Measurements from ENCODE around the gene ILDR1. TPM values are rescaled to one million over a fixed set of nuclear protein-coding genes. Genes with fewer than 3 reads are reported as not detected.

ILDR1 gene
- total and polyA plus RNA-seq, 9 donors: 0.48 to 3.0 (median 0.80) TPM; not detected in 3

DNA sequence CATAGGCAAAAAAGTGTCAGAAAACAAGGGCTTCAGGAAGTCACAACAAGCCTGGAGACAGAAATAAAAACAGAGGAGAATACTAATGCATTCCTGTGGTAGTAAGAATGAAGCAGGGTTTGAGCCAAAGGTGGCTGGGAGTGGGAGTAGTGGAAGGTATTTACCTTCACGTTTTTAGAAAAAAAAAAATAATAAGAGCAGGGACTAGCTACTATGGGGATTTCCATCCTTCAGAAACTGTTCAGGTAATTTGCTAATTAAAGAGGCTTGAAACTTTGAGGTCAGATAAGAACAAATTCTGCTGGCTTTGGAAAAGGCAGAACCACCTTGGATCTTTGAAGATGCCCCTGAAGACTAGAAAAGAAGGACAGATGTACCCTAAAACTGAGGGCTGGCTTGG is 18.4 kb downstream of the ILDR1 start:
- TF ChIP-seq EP300 (IDR thresholded peaks at IDR 0.05): no peak
- no peak for TF ChIP-seq POLR2A (IDR thresholded peaks at IDR 0.05)
- TF ChIP-seq, protein P1, sequence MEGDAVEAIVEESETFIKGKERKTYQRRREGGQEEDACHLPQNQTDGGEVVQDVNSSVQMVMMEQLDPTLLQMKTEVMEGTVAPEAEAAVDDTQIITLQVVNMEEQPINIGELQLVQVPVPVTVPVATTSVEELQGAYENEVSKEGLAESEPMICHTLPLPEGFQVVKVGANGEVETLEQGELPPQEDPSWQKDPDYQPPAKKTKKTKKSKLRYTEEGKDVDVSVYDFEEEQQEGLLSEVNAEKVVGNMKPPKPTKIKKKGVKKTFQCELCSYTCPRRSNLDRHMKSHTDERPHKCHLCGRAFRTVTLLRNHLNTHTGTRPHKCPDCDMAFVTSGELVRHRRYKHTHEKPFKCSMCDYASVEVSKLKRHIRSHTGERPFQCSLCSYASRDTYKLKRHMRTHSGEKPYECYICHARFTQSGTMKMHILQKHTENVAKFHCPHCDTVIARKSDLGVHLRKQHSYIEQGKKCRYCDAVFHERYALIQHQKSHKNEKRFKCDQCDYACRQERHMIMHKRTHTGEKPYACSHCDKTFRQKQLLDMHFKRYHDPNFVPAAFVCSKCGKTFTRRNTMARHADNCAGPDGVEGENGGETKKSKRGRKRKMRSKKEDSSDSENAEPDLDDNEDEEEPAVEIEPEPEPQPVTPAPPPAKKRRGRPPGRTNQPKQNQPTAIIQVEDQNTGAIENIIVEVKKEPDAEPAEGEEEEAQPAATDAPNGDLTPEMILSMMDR (IDR thresholded peaks at IDR 0.05): no peak
- H3K27ac ChIP-seq: no peak overlapping the region
- H3K36me3 ChIP-seq: no peaks in the 10 kb centered on the region
- intact Hi-C loops (cut with DNase I): no loop called here
- 0% methylated on average over 1 of the region's 1 CpG for WGBS, 3 donors
- no peaks in the 10 kb centered on the region for H3K9me3 ChIP-seq
- no peaks in the 10 kb centered on the region for H3K27me3 ChIP-seq
- no peak overlapping the region for H3K4me3 ChIP-seq
- H3K4me1 ChIP-seq (ENCODE audit: insufficient read depth): no peaks in the 10 kb centered on the region
- DNase-seq: no peak

DNA sequence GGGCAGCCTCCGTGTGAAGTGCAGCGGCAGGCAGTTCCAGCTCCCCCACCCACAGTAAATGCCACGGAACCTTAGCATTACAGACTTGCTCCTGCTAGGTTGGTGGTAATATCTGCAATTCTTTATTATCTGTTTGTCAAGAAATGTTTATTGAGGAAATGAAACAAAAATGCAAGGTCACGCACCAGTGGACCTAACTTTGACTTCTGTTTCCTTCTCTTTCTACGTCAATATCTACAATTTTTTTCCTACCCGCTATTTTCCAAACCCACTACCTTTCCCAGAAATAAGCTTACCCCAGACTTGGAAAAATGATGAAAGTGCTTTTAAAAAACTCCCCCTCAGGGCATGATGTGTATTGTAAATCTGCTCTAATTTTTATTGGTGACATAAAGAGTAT is 18.9 kb downstream of the ILDR1 start:
- intact Hi-C loops (cut with DNase I): no loop called here
- no peak for DNase-seq
- Histone ChIP-seq H3K9me3 (no peaks in the 10 kb centered on the region), H3K27ac (no peak overlapping the region), H3K4me1 (ENCODE audit: insufficient read depth) (no peaks in the 10 kb centered on the region), H3K36me3 (no peaks in the 10 kb centered on the region), H3K4me3 (no peak overlapping the region), H3K27me3 (no peaks in the 10 kb centered on the region)
- TF ChIP-seq, protein P1 (IDR thresholded peaks at IDR 0.05): no peak
- TF ChIP-seq POLR2A (IDR thresholded peaks at IDR 0.05) (no peak), EP300 (IDR thresholded peaks at IDR 0.05) (no peak)
- WGBS, 3 donors: 11 to 26% (median 16%) methylated on average over 6 of the region's 6 CpGs

DNA sequence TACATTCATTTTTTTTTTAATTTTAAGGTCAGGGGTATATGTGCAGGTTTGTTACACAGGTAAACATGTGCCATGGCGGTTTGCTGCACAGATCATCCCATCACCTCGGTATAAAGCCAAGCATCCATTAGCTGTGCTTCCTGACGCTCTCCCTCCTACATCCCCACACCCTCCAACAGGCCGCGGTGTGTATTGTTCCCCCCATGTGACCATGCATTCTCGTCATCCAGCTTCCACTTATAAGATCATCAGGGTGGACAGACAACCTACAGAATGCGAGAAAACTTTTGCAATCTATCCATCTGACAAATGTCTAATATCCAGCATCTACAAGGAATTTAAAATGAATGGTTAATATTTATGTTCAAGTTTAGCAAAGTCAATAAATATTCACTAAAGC is 19.4 kb downstream of the ILDR1 start:
- TF ChIP-seq, protein P1 (IDR thresholded peaks at IDR 0.05): no peak
- Histone ChIP-seq H3K27ac (no peak overlapping the region), H3K9me3 (no peaks in the 10 kb centered on the region), H3K4me3 (no peak overlapping the region), H3K27me3 (no peaks in the 10 kb centered on the region), H3K4me1 (ENCODE audit: insufficient read depth) (no peaks in the 10 kb centered on the region), H3K36me3 (no peaks in the 10 kb centered on the region)
- intact Hi-C loops (cut with DNase I): no loop called here
- 76 to 86% (median 83%) methylated on average over 7 of the region's 7 CpGs for WGBS, 3 donors
- no peak for DNase-seq

DNA sequence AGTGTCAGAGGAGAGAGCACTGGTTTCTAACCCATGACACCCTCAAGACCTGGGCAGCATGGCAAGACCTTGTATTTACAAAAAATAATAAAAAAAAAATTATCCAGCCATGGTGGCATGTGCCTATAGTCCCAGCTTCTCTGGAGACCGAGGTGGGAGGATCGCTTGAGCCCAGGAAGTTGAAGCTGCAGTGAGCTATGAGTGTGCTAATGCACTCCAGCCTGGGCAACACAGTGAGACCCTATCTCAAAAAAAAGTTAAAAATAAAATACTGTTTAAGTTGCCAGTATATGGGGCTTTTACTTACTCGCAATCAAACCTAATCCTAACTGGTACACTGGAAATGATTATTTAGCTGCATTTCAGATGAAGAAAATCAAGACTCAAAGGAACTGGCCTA is 20.2 kb downstream of the ILDR1 start:
- intact Hi-C loops (cut with DNase I): no loop called here

More for the DNA sequence above, 20.2 kb downstream of the ILDR1 start:
- Histone ChIP-seq H3K4me3 (no peak overlapping the region), H3K27ac (no peak overlapping the region), H3K27me3 (no peaks in the 10 kb centered on the region), H3K36me3 (no peaks in the 10 kb centered on the region), H3K4me1 (ENCODE audit: insufficient read depth) (no peaks in the 10 kb centered on the region), H3K9me3 (no peaks in the 10 kb centered on the region)
- TF ChIP-seq POLR2A (IDR thresholded peaks at IDR 0.05) (no peak), EP300 (IDR thresholded peaks at IDR 0.05) (no peak)
- TF ChIP-seq, protein P1 (IDR thresholded peaks at IDR 0.05): no peak
- WGBS, 3 donors: 90 to 93% (median 93%) methylated on average over 3 of the region's 3 CpGs
- no peak for DNase-seq
